HEK293T (cell line): Measurements from ENCODE around the gene IGSF23.

Experiments used
- FOXK2 ChIP-seq: fragments of 450-650 bp; IDR thresholded peaks from 2 replicates; pipeline ENCODE4 v1.6.1; 2016; ENCODE audit warnings: mild to moderate bottlenecking
- FOXM1 ChIP-seq: fragments of 450-650 bp; IDR thresholded peaks from 2 replicates; pipeline ENCODE4 v1.6.1; 2017; ENCODE audit warnings: mild to moderate bottlenecking, borderline replicate concordance
- SP1 ChIP-seq: fragments of 450-650 bp; IDR thresholded peaks from 2 replicates; pipeline ENCODE4 v1.6.1; 2017
- TARDBP ChIP-seq: fragments of 450-650 bp; IDR thresholded peaks from 2 replicates; pipeline ENCODE4 v1.6.1; 2016

DNA sequence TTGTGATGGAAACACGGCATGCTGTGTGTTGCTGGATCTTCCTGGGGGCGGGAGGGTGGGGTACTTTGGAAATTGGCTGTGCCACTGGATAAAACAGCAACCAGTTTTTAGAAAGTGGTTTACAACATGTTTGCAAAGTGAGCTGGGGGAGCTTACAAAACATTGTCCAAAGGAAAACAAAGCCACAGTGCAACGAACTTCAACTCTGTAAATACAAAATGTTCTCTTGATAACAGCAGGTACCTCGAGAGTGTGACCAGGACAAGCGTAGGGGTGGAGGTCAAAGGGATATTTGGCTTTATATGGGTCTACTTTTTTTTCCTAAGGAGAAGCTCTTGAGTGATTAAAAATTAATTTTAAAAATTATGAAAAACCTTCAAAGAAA lies 2.5 kb downstream of the IGSF23 start:
- TF ChIP-seq FOXK2 (no peak), TARDBP (no peak), SP1 (no peak), FOXM1 (no peak)
